Fibroblast of lung (primary cell): Measurements from ENCODE around the gene PACRG.

ENCODE experiments used
- CTCF ChIP-seq, 2 donors: IDR thresholded peaks in 1 of 2; conservative IDR thresholded peaks in 1 of 2; 1 replicate in 1 of 2; 2 replicates in 1 of 2; pipeline ENCODE4 v1.5.1; 2011 to 2012; ENCODE audit warnings: low read length in 2 of 2, control low read depth in 1 of 2, inconsistent platforms in 1 of 2, low read depth in 1 of 2, mild to moderate bottlenecking in 1 of 2
- EZH2 ChIP-seq: IDR thresholded peaks from 2 replicates; pipeline ENCODE4 v1.5.1; 2012; ENCODE audit warnings: low read length, control low read depth, mild to moderate bottlenecking; ENCODE audit errors: missing control alignments

- TF ChIP-seq CTCF (conservative IDR thresholded peaks at IDR 0.05 in 1 of 2, IDR thresholded peaks at IDR 0.05 in 1 of 2; ENCODE audit: low read depth in 1 of 2, low read length in 2 of 2) (no peak), EZH2 (no peak)
These were observed 91.5 kb downstream of the PACRG start for GRCh38 chr6:162819284-162819683.
